GM12873 (cell line): ENCODE measurements around the gene MOXD1.

Experiments
- TF ChIP-seq, protein P1 (sequence below): IDR thresholded peaks from 2 replicates; pipeline ENCODE4 v1.5.1; 2012; ENCODE audit warnings: low read depth, mild to moderate bottlenecking, moderate library complexity, low read length, control low read depth; ENCODE audit not compliant: insufficient read depth; ENCODE audit errors: missing control alignments

The MOXD1 gene

DNA sequence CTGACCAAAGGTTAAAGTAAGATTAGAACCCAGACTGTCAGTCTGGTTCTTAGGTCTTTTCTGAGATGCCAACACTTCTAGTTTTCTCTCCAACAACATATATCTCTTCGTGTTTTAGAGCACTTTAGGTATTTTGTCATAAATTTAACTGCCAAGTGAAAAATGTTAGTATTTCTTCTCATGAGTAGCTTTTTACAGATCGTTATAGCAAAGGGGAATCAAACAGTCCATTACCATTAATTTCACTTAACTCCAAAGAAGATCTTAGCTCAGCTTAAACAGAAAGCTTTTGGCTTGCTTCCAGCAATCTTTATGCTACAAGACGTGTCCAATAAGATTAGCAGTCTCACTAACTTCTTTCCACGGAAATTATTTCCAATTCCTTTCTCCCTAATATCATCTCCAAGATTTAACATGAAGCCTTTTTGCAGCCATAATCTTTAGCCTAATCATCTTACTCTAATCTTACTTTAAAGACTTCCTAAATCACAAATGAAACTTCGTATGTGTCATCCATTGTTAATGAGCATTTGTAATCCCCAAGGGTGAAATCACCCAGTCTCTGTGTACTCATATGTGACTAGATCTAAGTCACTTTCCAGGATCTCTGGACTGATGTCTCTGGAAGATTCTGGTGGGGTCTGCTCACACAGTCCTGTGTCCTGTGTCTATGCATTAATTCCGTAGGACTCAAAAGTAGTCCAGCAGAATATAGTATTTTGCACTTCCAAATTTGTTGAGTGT lies 38.7 kb downstream of the MOXD1 start:
- TF ChIP-seq, protein P1, sequence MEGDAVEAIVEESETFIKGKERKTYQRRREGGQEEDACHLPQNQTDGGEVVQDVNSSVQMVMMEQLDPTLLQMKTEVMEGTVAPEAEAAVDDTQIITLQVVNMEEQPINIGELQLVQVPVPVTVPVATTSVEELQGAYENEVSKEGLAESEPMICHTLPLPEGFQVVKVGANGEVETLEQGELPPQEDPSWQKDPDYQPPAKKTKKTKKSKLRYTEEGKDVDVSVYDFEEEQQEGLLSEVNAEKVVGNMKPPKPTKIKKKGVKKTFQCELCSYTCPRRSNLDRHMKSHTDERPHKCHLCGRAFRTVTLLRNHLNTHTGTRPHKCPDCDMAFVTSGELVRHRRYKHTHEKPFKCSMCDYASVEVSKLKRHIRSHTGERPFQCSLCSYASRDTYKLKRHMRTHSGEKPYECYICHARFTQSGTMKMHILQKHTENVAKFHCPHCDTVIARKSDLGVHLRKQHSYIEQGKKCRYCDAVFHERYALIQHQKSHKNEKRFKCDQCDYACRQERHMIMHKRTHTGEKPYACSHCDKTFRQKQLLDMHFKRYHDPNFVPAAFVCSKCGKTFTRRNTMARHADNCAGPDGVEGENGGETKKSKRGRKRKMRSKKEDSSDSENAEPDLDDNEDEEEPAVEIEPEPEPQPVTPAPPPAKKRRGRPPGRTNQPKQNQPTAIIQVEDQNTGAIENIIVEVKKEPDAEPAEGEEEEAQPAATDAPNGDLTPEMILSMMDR = no peak

DNA sequence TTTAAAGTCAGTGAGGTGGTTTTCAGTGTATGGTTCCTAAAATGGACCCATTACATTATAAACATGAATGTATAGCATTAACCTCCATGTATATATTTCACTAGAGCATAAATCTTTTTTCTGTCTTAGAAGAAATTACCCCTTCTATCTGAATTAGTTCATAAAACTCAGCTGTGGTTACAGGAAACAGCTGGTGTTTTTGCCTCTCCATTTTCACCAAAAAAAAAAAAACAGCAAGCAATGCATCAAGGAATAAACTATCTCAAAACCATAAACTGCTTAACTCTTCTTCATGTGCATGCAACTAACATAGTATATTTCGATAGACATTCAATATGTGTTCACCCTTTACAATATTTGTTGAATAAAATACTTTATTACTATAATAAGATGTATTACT lies 40.2 kb downstream of the MOXD1 start:
- TF ChIP-seq, protein P1 = no peak

DNA sequence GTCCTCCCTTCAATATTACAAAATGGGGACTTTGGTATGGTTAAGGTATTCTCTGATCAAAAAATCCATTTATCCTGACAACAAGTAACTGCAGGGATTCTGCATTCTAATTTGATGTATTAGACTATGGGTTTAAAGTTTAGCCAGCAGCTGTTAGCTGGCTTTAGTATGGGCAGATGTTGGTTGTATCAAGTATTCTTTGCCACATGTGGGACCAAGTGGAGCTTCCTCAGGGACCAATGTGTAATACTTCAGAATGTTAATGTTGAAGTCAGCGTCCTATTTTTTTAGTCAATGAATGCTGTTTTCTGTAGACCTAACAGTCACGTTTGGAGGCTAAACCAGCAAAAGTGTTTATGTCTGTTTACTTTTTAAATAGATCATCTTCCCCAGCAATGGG lies 41.4 kb downstream of the MOXD1 start:
- TF ChIP-seq, protein P1 = no peak

DNA sequence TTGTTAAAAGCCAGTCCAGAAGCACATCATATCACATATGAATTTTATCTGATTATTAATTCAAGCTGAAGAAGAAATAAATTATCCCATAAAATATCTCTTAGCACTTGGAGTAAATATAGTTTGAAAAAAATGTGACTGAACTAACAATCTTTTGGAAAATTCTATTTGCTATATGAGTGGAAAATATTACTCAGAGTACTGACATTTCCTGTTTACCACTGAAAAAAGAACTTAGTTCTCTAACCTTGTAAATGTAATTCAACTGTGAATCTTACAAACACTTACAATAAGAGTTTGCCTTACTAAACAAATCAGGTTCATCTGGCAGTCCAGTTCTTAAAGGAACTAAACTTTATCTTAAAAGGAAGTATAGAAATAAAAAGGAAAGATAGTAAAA lies 44.2 kb downstream of the MOXD1 start:
- TF ChIP-seq, protein P1 = no peak

DNA sequence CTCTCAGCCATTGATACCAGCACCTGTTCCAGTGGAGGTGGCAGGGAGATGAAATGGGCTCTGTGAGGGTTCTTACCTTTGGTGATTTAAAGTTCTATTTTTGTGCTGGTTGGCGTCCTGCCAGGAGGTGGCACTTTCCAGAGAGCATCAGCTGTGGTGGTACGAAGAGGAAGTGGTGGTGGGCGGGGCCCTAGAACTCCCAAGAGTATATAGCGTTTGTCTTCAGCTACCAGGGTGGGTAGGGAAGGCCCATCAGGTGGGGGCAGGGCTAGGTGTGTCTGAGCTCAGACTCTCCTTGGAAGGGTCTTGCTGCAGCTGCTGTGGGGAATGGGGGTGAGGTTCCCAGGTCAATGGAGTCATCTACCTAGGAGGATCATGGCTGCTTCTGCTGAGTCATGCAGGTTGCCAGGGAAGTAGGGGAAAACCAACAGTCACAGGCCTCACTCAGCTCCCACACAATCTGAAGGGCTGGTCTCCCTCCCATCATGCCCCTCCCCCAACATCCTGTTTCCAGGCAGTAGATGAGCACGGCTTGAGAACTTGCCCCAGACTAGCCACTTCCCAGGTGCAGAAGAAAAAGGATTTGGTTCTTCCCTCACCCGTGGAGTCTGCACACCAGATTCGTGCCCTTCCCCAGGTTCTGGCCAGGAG lies 46.6 kb downstream of the MOXD1 start:
- TF ChIP-seq, protein P1 = no peak

DNA sequence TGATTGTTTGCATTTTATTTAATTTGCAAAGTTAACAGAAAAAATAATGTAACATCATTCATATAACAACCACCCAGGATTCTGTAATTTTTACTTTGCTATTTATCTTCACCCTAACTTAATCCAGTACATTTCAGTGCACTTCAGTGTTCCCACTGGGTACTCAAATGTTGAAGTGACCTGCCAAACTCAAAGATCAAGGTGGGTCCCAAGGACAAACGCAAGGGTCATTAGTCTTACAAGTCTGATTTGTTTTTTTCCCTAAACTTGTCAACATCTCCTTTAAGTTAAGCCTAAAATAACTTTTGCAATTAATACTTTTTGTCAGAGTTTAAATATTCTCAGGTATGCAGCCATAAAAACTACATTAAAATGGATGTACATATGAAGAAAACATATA lies 53.0 kb downstream of the MOXD1 start:
- TF ChIP-seq, protein P1 = no peak

DNA sequence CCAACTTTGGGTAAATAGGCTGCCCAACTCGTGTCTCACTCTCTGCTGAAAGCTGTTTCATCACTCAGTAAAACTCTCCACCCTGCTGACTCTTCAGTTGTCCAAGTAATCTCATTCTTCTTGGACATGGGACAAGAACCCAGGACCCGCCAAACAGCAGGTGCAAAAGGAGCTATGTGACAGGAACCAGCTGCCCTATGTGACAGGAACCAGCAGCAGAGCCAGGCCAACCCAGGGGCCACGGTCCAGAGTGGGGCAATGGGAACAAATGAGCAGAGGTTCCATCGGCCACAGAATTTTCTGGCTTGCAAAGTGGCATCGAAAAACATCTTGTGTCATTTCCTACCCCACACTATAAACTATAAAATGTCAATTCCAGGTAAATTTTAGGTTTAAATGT lies 56.5 kb downstream of the MOXD1 start:
- TF ChIP-seq, protein P1 = no peak
